Left hindlimb (tissue), 1 donor: ENCODE data around the gene ADAM23.

Source experiments
- DNase-seq: peaks from one replicate; pipeline ENCODE4 v3.0.0-alpha.2; 2018

The ADAM23 gene

GRCh38 chr2:206665251-206665650 lies 221.9 kb downstream of the ADAM23 start:
- DNase-seq = no peak
